LNCaP clone FGC (cell line): ENCODE results near the gene ABCA6.

Source experiments
- DNase-seq: peaks from one replicate; pipeline ENCODE4 v3.0.0-alpha.2; 2011; ENCODE audit warnings: low read depth
- H3K4me3 ChIP-seq: 2 replicates; pipeline ENCODE4 v1.5.1; 2011; ENCODE audit warnings: mild to moderate bottlenecking, low read depth, low read length, control low read depth
- CTCF ChIP-seq: IDR thresholded peaks from 2 replicates; pipeline ENCODE4 v1.5.1; 2012; ENCODE audit warnings: mild to moderate bottlenecking; ENCODE audit not compliant: control insufficient read depth, insufficient read depth; ENCODE audit errors: extremely low read depth

The ABCA6 gene

DNA sequence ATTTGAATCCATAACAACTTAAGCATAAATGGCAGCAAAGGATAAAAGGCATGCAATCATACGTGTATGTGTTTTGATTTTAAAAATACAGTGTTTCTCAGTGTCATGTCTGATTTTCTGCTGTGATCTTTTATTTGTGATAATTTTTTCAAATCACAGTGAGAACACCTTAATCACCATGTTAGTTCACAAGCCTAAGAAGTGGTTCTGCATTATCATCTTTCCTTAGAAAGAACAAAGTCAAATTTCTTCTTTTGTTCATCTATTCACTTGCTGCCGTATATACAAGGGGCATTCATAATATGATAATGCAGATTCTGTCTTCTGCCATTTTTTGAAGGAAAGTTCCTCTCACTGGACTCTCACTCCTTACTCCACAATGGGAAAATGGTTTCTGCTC is 47.7 kb downstream of the ABCA6 start:
- DNase-seq: no peak
- no peak overlapping the region for H3K4me3 ChIP-seq
- TF ChIP-seq CTCF: no peak

DNA sequence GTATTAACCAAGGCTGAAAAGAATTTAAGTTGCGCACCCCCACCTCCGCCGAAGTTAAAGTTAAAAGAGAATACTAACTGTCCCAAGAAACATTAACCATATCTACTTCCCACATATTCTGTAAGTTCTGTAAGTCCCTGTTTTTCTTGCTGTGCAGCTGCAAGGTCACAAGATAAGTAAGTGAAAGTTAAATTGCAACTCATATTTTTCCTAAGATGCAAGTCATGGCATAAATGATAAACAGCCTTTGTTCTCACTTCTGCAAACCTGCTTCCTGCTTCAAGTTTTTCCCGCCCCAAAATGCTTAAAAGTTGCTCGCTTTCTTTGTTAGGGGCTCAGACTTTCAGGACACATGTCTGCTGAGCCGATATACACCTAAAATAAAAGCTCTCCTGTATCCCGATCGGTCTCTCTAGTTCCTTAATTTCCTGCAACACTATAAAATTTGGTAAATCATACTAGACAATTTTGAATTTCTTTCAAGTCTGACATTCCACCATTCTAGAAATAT is 48.4 kb downstream of the ABCA6 start:
- DNase-seq: no peak
- TF ChIP-seq CTCF: no peak
- H3K4me3 ChIP-seq: no peak overlapping the region

GRCh38 chr17:69090365-69090764 is 51.3 kb downstream of the ABCA6 start:
- DNase-seq: no peak
- TF ChIP-seq CTCF: no peak
- no peak overlapping the region for H3K4me3 ChIP-seq

DNA sequence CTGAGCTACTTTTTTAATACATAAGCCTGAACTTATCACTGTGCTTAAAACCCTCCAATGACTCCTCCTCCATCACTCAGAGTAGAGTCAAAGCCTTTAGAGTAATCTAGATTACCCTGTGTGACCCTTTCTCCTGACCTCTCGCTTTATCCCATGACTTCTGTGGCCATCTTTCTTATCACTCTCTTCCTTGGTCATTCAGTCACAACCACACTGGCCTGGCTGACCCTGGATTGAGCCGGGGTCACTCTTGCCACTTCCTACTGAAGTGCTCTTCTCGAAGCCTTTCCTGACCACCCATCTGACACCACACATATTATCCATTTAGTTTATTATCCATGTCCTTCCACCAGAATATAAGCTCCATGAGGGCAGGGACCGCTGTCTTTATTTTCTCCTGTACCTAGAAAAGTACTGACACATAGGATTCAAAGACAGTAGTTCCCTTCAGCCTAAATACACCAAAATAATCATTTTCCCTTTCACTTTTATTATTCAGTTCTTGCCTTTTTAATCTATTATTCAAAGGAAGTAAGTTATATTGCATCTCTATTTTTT is 53.0 kb downstream of the ABCA6 start:
- no peak for DNase-seq
- H3K4me3 ChIP-seq: no peak overlapping the region
- TF ChIP-seq CTCF: no peak

GRCh38 chr17:69086641-69087040 is 55.1 kb downstream of the ABCA6 start:
- no peak overlapping the region for H3K4me3 ChIP-seq
- TF ChIP-seq CTCF: no peak
- DNase-seq: no peak

GRCh38 chr17:69084911-69085310 is 56.8 kb downstream of the ABCA6 start:
- TF ChIP-seq CTCF: peak; percentile 47; the same call in 1 of the 2 replicates
- no peak overlapping the region for H3K4me3 ChIP-seq
- DNase-seq: peak; percentile 4

GRCh38 chr17:69082696-69083095 is 59.0 kb downstream of the ABCA6 start:
- DNase-seq: no peak
- TF ChIP-seq CTCF: no peak
- no peak overlapping the region for H3K4me3 ChIP-seq
